ENCODE measurements around the gene CCL4.
"Not testable (repeated sequence)": the region's sequence is repeated elsewhere in the genome, so short reads cannot be mapped to it uniquely, and the experiment has no call there.

Gene CCL4

DNA sequence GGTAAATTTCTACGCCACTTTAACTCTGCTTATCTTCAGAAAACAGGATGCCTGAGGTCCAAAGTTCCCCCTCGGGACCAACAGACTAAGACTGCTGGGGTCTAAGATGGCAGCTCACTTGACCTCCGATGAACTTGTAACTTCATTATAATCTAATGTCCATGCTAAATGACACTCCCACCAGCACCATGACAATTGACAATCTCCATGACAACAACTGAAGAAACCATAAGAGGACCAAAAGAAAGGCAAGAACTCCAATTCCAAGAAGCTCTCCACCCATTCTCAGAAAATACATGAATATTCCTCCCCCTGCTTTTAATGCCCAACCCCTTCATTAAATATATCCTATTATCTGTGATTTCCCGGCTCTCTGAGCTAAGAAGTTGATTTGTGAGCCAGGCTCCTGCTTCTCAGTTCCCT, 7.5 kb downstream of the CCL4 start:
- TF ChIP-seq EZH2phosphoT487 (IDR thresholded peaks at IDR 0.05; ENCODE audit: low read length) (no peak), EZH2 (optimal IDR thresholded peaks at IDR 0.05; ENCODE audit: low read depth, low read length) (no peak), CTCF (IDR thresholded peaks at IDR 0.05; ENCODE audit: low read length) (no peak)

GRCh38 chr17:36112572-36112971, 8.9 kb downstream of the CCL4 start:
- no peaks in the 10 kb centered on the region for H3K9me3 ChIP-seq (replicated peaks; ENCODE audit: insufficient read depth, low read length)
- H3K4me3 ChIP-seq (ENCODE audit: low read length), result no peak overlapping the region
- H3K4me1 ChIP-seq (ENCODE audit: low read length), result peaks cover 7% of the 10 kb centered on the region
- no peak overlapping the region for H3K4me2 ChIP-seq (ENCODE audit: low read depth, low read length)
- no peak overlapping the region for H3K9ac ChIP-seq (ENCODE audit: low read length)
- H2AFZ ChIP-seq (ENCODE audit: low read length), result no peak overlapping the region
- H4K20me1 ChIP-seq (ENCODE audit: insufficient read depth, low read length), result no peaks in the 10 kb centered on the region
- no peaks in the 10 kb centered on the region for H3K79me2 ChIP-seq (ENCODE audit: low read length)
- H3K9me2 ChIP-seq (replicated peaks; ENCODE audit: insufficient read depth, low read length), result no peaks in the 10 kb centered on the region
- H3K36me3 ChIP-seq (replicated peaks; ENCODE audit: insufficient read depth, low read length), result no peaks in the 10 kb centered on the region
- DNase-seq, result peak; percentile 5
- no peak overlapping the region for H3K27ac ChIP-seq (ENCODE audit: low read length)
- H3F3A ChIP-seq (ENCODE audit: insufficient read depth, low read length), result no peaks in the 10 kb centered on the region
- TF ChIP-seq CTCF (IDR thresholded peaks at IDR 0.05; ENCODE audit: low read length), result no peak
- no peak for TF ChIP-seq EZH2 (optimal IDR thresholded peaks at IDR 0.05; ENCODE audit: low read depth, low read length)
- TF ChIP-seq EZH2phosphoT487 (IDR thresholded peaks at IDR 0.05; ENCODE audit: low read length), result no peak
- no peaks in the 10 kb centered on the region for H3K27me3 ChIP-seq (replicated peaks; ENCODE audit: insufficient read depth, low read length)

More for the DNA sequence above, 7.5 kb downstream of the CCL4 start:
- Histone ChIP-seq H3K9me3 (replicated peaks; ENCODE audit: insufficient read depth, low read length) (no peaks in the 10 kb centered on the region), H3K27ac (ENCODE audit: low read length) (no peak overlapping the region), H3K4me2 (ENCODE audit: low read depth, low read length) (no peak overlapping the region), H3K9ac (ENCODE audit: low read length) (no peak overlapping the region), H3K9me2 (replicated peaks; ENCODE audit: insufficient read depth, low read length) (no peaks in the 10 kb centered on the region), H3K4me3 (ENCODE audit: low read length) (no peak overlapping the region), H3K79me2 (ENCODE audit: low read length) (no peaks in the 10 kb centered on the region), H3K4me1 (ENCODE audit: low read length) (no peaks in the 10 kb centered on the region), H3K36me3 (replicated peaks; ENCODE audit: insufficient read depth, low read length) (no peaks in the 10 kb centered on the region), H4K20me1 (ENCODE audit: insufficient read depth, low read length) (no peaks in the 10 kb centered on the region), H3K27me3 (replicated peaks; ENCODE audit: insufficient read depth, low read length) (no peaks in the 10 kb centered on the region), H2AFZ (ENCODE audit: low read length) (no peak overlapping the region), H3F3A (ENCODE audit: insufficient read depth, low read length) (no peaks in the 10 kb centered on the region)
- DNase-seq, result no peak

DNA sequence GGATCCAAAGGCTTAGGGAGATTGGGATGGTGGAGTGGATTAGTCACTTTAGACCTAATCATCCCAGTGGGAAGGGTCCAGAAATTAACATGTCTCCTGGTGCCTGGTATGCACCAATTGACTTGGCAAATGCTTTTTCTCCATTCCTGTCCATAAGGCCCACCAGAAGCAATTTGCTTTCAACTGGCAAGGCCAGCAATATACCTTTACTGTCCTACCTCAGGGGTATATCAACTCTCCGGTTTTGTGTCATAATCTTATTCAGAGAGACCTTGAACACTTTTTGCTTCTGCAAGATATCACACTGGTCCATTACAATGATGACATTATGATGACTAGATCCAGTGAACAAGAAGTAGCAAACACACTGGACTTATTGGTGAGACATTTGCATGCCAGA, 9.5 kb downstream of the CCL4 start:
- H3K4me2 ChIP-seq (ENCODE audit: low read depth, low read length); H2AFZ ChIP-seq (ENCODE audit: low read length); H3K9me3 ChIP-seq (replicated peaks; ENCODE audit: insufficient read depth, low read length); H3F3A ChIP-seq (ENCODE audit: insufficient read depth, low read length); DNase-seq; H3K27me3 ChIP-seq (replicated peaks; ENCODE audit: insufficient read depth, low read length); H3K9me2 ChIP-seq (replicated peaks; ENCODE audit: insufficient read depth, low read length); H3K9ac ChIP-seq (ENCODE audit: low read length); H4K20me1 ChIP-seq (ENCODE audit: insufficient read depth, low read length); H3K79me2 ChIP-seq (ENCODE audit: low read length); H3K4me3 ChIP-seq (ENCODE audit: low read length); H3K36me3 ChIP-seq (replicated peaks; ENCODE audit: insufficient read depth, low read length); H3K27ac ChIP-seq (ENCODE audit: low read length): not testable (repeated sequence)
- H3K4me1 ChIP-seq (ENCODE audit: low read length), result peaks cover 12% of the 10 kb centered on the region

DNA sequence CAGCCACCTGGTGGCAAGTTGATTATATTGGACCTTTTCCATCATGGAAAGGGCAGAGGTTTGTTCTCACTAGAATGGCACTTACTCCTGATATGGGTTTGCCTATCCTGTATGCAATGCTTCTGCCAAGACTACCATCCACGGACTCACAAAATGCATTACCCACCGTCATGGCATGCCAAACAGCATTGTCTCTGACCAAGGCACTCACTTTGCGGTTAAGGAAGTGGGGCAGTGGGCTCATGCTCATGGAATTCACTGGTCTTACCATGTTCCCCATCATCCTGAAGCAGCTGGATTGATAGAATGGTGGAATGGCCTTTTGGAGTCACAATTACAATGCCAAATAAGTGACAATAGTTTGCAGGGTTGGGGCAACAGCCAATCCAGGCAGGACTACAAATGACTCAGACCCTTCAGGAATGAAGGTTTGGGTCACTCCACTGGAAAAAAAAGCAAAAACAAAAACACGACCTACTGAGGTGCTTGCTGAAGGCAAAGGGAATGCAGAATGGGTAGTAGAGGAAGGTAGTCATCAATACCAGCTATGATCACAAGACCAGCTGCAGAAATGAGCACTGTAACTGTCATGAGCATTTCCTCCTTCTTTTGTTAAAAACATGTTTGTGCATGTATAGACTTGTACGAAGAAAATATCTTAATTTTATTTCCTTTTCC, 11.5 kb downstream of the CCL4 start:
- not testable (repeated sequence) for H3K9me2 ChIP-seq (replicated peaks; ENCODE audit: insufficient read depth, low read length); H3K4me2 ChIP-seq (ENCODE audit: low read depth, low read length); H3F3A ChIP-seq (ENCODE audit: insufficient read depth, low read length); H3K27me3 ChIP-seq (replicated peaks; ENCODE audit: insufficient read depth, low read length); H2AFZ ChIP-seq (ENCODE audit: low read length); H3K4me3 ChIP-seq (ENCODE audit: low read length); H3K79me2 ChIP-seq (ENCODE audit: low read length); H3K9me3 ChIP-seq (replicated peaks; ENCODE audit: insufficient read depth, low read length); DNase-seq; H3K9ac ChIP-seq (ENCODE audit: low read length); H4K20me1 ChIP-seq (ENCODE audit: insufficient read depth, low read length); H3K27ac ChIP-seq (ENCODE audit: low read length); H3K36me3 ChIP-seq (replicated peaks; ENCODE audit: insufficient read depth, low read length)
- H3K4me1 ChIP-seq (ENCODE audit: low read length), result peaks cover 22% of the 10 kb centered on the region

DNA sequence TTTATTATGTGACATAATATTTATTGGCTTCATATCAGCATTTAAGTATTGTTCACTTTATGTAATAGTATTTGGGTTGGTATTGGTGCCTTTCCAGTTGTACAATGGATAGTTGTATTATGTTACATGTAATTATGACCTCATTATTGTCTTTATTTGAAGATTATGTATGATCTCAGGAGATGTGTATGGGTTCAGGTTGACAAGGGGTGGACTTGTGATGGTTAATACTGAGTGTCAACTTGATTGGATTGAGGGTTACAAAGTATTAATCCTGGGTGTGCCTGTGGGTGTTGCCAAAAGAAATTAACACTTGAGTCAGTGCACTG, 12.0 kb downstream of the CCL4 start:
- not testable (repeated sequence) for H3K36me3 ChIP-seq (replicated peaks; ENCODE audit: insufficient read depth, low read length); H4K20me1 ChIP-seq (ENCODE audit: insufficient read depth, low read length); DNase-seq; H3F3A ChIP-seq (ENCODE audit: insufficient read depth, low read length); H3K4me2 ChIP-seq (ENCODE audit: low read depth, low read length); H3K9me2 ChIP-seq (replicated peaks; ENCODE audit: insufficient read depth, low read length); H3K27me3 ChIP-seq (replicated peaks; ENCODE audit: insufficient read depth, low read length); H3K27ac ChIP-seq (ENCODE audit: low read length); H3K9ac ChIP-seq (ENCODE audit: low read length); H3K4me3 ChIP-seq (ENCODE audit: low read length); H2AFZ ChIP-seq (ENCODE audit: low read length); H3K9me3 ChIP-seq (replicated peaks; ENCODE audit: insufficient read depth, low read length); H3K79me2 ChIP-seq (ENCODE audit: low read length)
- peaks cover 22% of the 10 kb centered on the region for H3K4me1 ChIP-seq (ENCODE audit: low read length)
